K562 (cell line): ENCODE data around the gene ACOT13. TPM values are rescaled to one million over a fixed set of nuclear protein-coding genes. Genes with fewer than 3 reads are reported as not detected.

Experiments
- ATAC-seq: fragments of 200-7000 bp; cut with Tn5 transposase; 3 replicates; pipeline ENCODE4 v1.9.1; 2020; ENCODE audit warnings: moderate library complexity
- Bru-seq: library from RNA; stranded (reverse); fragments of 400-500 nt; gene quantifications from one replicate; lab custom pipeline; 2021; lab: Mats Ljungman, UMichigan
- BruChase-seq, 2 experiments: library from RNA; stranded (reverse); fragments of 400-500 nt; gene quantifications; one replicate each; lab custom pipeline; 2021; lab: Mats Ljungman, UMichigan
- BruUV-seq: library from RNA; stranded (reverse); fragments of 400-500 nt; replicated peaks from 2 replicates; lab custom pipeline; 2021; lab: Mats Ljungman, UMichigan
- CTCF ChIA-PET: fragments of 300-600 bp; formaldehyde crosslinking; extraction: SDS; loops from one replicate; lab custom pipeline; 2021; ENCODE audit warnings: low intra/inter-chr PET ratio; lab: Yijun Ruan, JAX
- POLR2A ChIA-PET: fragments of 300-600, 350-650 bp; sonication (Branson Sonifier 250); formaldehyde crosslinking; extraction: SDS; loops from one replicate; lab custom pipeline; 2021; ENCODE audit warnings: antibody characterized with exemption, inconsistent platforms; lab: Yijun Ruan, JAX
- DNase-seq, 4 experiments: peaks; one replicate each; pipeline versions ENCODE4 v3.0.0 to v3.0.0-alpha.2; 2011 to 2018; ENCODE audit warnings: low spot score in 3 of 4, mixed read lengths in 3 of 4; ENCODE audit errors: extremely low read depth in 1 of 4
- FAIRE-seq: peaks from 2 replicates; lab custom pipeline; 2011; peaks lifted over from hg19 to GRCh38; lab: Jason Lieb, UNC
- H2AFZ ChIP-seq: 2 replicates; pipeline ENCODE4 v1.6.0; 2011; ENCODE audit warnings: low read depth, low read length, control low read depth, inconsistent platforms
- H3K27ac ChIP-seq: fragments of 200-600 bp; 3 replicates; pipeline ENCODE4 v1.8.0; 2011; ENCODE audit warnings: low read depth, mild to moderate bottlenecking, control low read depth, inconsistent platforms, low read length, moderate library complexity, mixed read lengths; ENCODE audit errors: extremely low read depth
- H3K27me3 ChIP-seq, 2 experiments: fragments of 300-600 bp in 1 of 2; 2 replicates in 1 of 2; 3 replicates in 1 of 2; pipeline versions ENCODE4 v1.6.0 to v1.8.0; 2011; ENCODE audit warnings: inconsistent platforms in 2 of 2, low read length in 2 of 2, mild to moderate bottlenecking in 1 of 2, mixed read lengths in 1 of 2, moderate library complexity in 1 of 2; ENCODE audit not compliant: control insufficient read depth in 2 of 2, insufficient read depth in 2 of 2
- H3K36me3 ChIP-seq: fragments of 300-600 bp; 3 replicates; pipeline ENCODE4 v1.8.0; 2011; ENCODE audit warnings: mild to moderate bottlenecking, low read length, inconsistent platforms; ENCODE audit not compliant: control insufficient read depth, insufficient read depth
- H3K4me1 ChIP-seq, 2 experiments: fragments of 200-600 bp in 1 of 2; replicated peaks in 1 of 2; 2 replicates in 1 of 2; 3 replicates in 1 of 2; pipeline versions ENCODE4 v1.5.1 to v1.8.0; 2011; ENCODE audit warnings: inconsistent platforms in 2 of 2, low read length in 2 of 2, mild to moderate bottlenecking in 1 of 2, mixed read lengths in 1 of 2, moderate library complexity in 1 of 2; ENCODE audit not compliant: control insufficient read depth in 2 of 2, insufficient read depth in 2 of 2
- H3K4me2 ChIP-seq: 2 replicates; pipeline ENCODE4 v1.6.1; 2011; ENCODE audit warnings: low read length, control low read depth, inconsistent platforms, mixed read lengths; ENCODE audit not compliant: insufficient read depth
- H3K4me3 ChIP-seq: fragments of 200-600 bp; sonication (generic), shearing (Covaris generic); 2 replicates; pipeline ENCODE4 v1.5.1; 2016; ENCODE audit warnings: control low read depth, inconsistent platforms
- H3K79me2 ChIP-seq: fragments of 200-600 bp; 3 replicates; pipeline ENCODE4 v1.8.0; 2011; ENCODE audit warnings: low read length, inconsistent platforms; ENCODE audit not compliant: control insufficient read depth, insufficient read depth
- H3K9ac ChIP-seq, 2 experiments: 2 replicates each; pipeline versions ENCODE4 v1.6.0 to v1.6.1; 2011; ENCODE audit warnings: low read depth in 2 of 2, low read length in 2 of 2, control low read depth in 1 of 2, inconsistent platforms in 1 of 2, mild to moderate bottlenecking in 1 of 2, mixed read lengths in 1 of 2; ENCODE audit not compliant: insufficient read depth in 1 of 2
- H3K9me1 ChIP-seq: one replicate; pipeline ENCODE4 v1.6.0; 2011; ENCODE audit warnings: inconsistent platforms, mild to moderate bottlenecking, low read length, moderate library complexity; ENCODE audit not compliant: control insufficient read depth, insufficient read depth
- H3K9me3 ChIP-seq: replicated peaks from 2 replicates; pipeline ENCODE4 v1.5.1; 2011; ENCODE audit warnings: low read depth, low read length, inconsistent platforms; ENCODE audit not compliant: control insufficient read depth, insufficient read depth
- H4K20me1 ChIP-seq: replicated peaks from 2 replicates; pipeline ENCODE4 v1.6.1; 2011; ENCODE audit warnings: low read length, inconsistent platforms, mixed read lengths; ENCODE audit not compliant: control insufficient read depth, insufficient read depth
- DNMT1 ChIP-seq: fragments of 450-650 bp; IDR thresholded peaks from 2 replicates; pipeline ENCODE4 v1.6.1; 2016; ENCODE audit warnings: antibody characterized with exemption, mild to moderate bottlenecking
- ELF1 ChIP-seq: fragments of 200-800 bp; sonication (Bioruptor generic); IDR thresholded peaks from 2 replicates; pipeline ENCODE4 v1.6.1; 2016; ENCODE audit warnings: missing genetic modification characterization, missing compliant biosample characterization
- HMGXB4 ChIP-seq: sonication (generic); formaldehyde crosslinking; IDR thresholded peaks from 2 replicates; pipeline ENCODE4 v1.8.1; 2023; ENCODE audit warnings: mild to moderate bottlenecking, missing genetic modification reagents
- POLR2H ChIP-seq: IDR thresholded peaks from 2 replicates; pipeline ENCODE4 v1.6.1; 2016; ENCODE audit warnings: missing genetic modification characterization, low read depth, mild to moderate bottlenecking, control low read depth, missing compliant biosample characterization, moderate library complexity
- RBM39 ChIP-seq: fragments of 200-400 bp; formaldehyde crosslinking; optimal IDR thresholded peaks from 2 replicates; pipeline ENCODE3; 2018; ENCODE audit warnings: low read depth, low read length
- RCOR1 ChIP-seq, 2 experiments: IDR thresholded peaks; 2 replicates each; pipeline ENCODE4 v1.6.1; 2012; ENCODE audit warnings: low read depth in 2 of 2, low read length in 2 of 2, borderline replicate concordance in 1 of 2, improper control_type of control experiment in 1 of 2
- SMAD2 ChIP-seq: fragments of 150-350 bp; IDR thresholded peaks from 2 replicates; pipeline ENCODE4 v1.6.1; 2014; ENCODE audit warnings: low read depth, mild to moderate bottlenecking, low read length
- USF1 ChIP-seq: sonication (generic); formaldehyde crosslinking; IDR thresholded peaks from 2 replicates; pipeline ENCODE4 v1.9.0; 2022; ENCODE audit warnings: mild to moderate bottlenecking, missing genetic modification reagents
- ZNF217 ChIP-seq: sonication (generic); formaldehyde crosslinking; IDR thresholded peaks from 2 replicates; pipeline ENCODE4 v1.8.0; 2022; ENCODE audit warnings: mild to moderate bottlenecking, missing genetic modification reagents
- ZNF3 ChIP-seq: fragments of 250-450 bp; sonication (Bioruptor Pico); IDR thresholded peaks from 2 replicates; pipeline ENCODE4 v1.5.0; 2021; ENCODE audit warnings: mild to moderate bottlenecking, moderate library complexity
- WGBS: fragments of 100-300 bp; shearing (Covaris generic); methylation state at CpG from one replicate; pipeline ENCODE4 v1.1.6; 2016; ENCODE audit warnings: low coverage, mixed read lengths; ENCODE audit not compliant: insufficient coverage; ENCODE audit errors: missing lambda C conversion rate; 5-methylcytosine and 5-hydroxymethylcytosine counted together
- in situ Hi-C: fragments of 300-500 bp; cut with MboI; formaldehyde crosslinking; loops from 4 replicates; pipeline ENCODE4 v1.15.0; 2018; ENCODE audit warnings: inconsistent platforms, mixed read lengths
- intact Hi-C: fragments of 100-400 bp; cut with micrococcal nuclease; formaldehyde crosslinking; loops from 2 replicates; pipeline ENCODE4 v1.14.2; 2022
- long read RNA-seq, 3 experiments: library from polyadenylated mRNA in 2 of 3; library from RNA in 1 of 3; unstranded in 2 of 3; stranded (forward) in 1 of 3; transcript quantifications; one replicate each; pipeline ENCODE4 v2.0.0, GENCODE V29; 2019 to 2022
- polyA minus RNA-seq, 3 experiments: library from RNA; depleted of rRNA, polyadenylated mRNA; stranded (reverse); fragments of >200 nt; gene quantifications; 2 replicates each; pipeline ENCODE4 v1.2.3, GENCODE V29; 2011
- polyA plus RNA-seq, 8 experiments: library from polyadenylated mRNA; depleted of rRNA in 4 of 8; stranded (reverse) in 5 of 8; unstranded in 3 of 8; fragments of >200 nt; fragmentation: Nextera tagmentation in 2 of 8; fragmentation: Illumina TruSeq in 1 of 8; extraction: Ambion mirVana in 2 of 8; extraction: Trizol in 1 of 8; gene quantifications; 2 replicates each; pipeline versions ENCODE4 v1.2.1 to v1.2.3, GENCODE V29; 2011 to 2014; ENCODE audit warnings: inconsistent platforms in 1 of 8, missing spikeins in 1 of 8
- total RNA-seq, 7 experiments: library from RNA; depleted of rRNA in 6 of 7; stranded (reverse); fragments of >200 nt in 6 of 7; fragmentation: Illumina TruSeq in 2 of 7; extraction: Trizol in 2 of 7; gene quantifications; 2 replicates each; pipeline versions ENCODE4 v1.2.1 to v1.2.3, GENCODE V29; 2011 to 2021; ENCODE audit warnings: low replicate concordance in 1 of 7
- TF ChIP-seq, protein P1 (sequence below), 3 experiments: fragments of 200-800 bp in 1 of 3; sonication (Bioruptor generic) in 1 of 3; sonication (generic) in 1 of 3; formaldehyde crosslinking in 1 of 3; IDR thresholded peaks; 2 replicates each; pipeline versions ENCODE4 v1.6.1 to v1.8.0; 2016 to 2022; ENCODE audit warnings: mild to moderate bottlenecking in 2 of 3, missing compliant biosample characterization in 2 of 3, missing genetic modification characterization in 2 of 3, missing genetic modification reagents in 1 of 3

ACOT13 gene
- total RNA-seq (2011; cell fraction: chromatin; rRNA removed; ENCODE audit: low replicate concordance): 4.4 and 16.0 TPM in 2 replicates
- total RNA-seq (2011; cell fraction: nucleolus; rRNA removed): 4.3 TPM in 2 replicates
- 6.1 and 11.8 TPM in 2 replicates for total RNA-seq (2011; cell fraction: nucleoplasm; rRNA removed)
- total RNA-seq (2014; rRNA removed): 14.1 and 20.9 TPM in 2 replicates
- 65.7 and 75.7 TPM in 2 replicates for total RNA-seq (2014; rRNA removed; fragmentation: Illumina TruSeq; extraction: Trizol)
- total RNA-seq (2015; rRNA removed; fragmentation: Illumina TruSeq; extraction: Trizol): 46.3 and 49.2 TPM in 2 replicates
- total RNA-seq (2021): 57.9 and 58.1 TPM in 2 replicates
- 99.7 and 129 TPM in 2 replicates for polyA plus RNA-seq (2011; rRNA removed)
- polyA plus RNA-seq (2011; cell fraction: cytosol; rRNA removed): 24.7 and 40.8 TPM in 2 replicates
- polyA plus RNA-seq (2011; cell fraction: nucleus; rRNA removed): 11.4 and 19.8 TPM in 2 replicates
- polyA plus RNA-seq (2012): 54.7 and 56.0 TPM in 2 replicates
- polyA plus RNA-seq (2014; fragmentation: Illumina TruSeq; extraction: Trizol): 72.2 and 82.8 TPM in 2 replicates
- polyA plus RNA-seq (2014; fragmentation: Nextera tagmentation; extraction: Ambion mirVana): 100 to 1,000 TPM; 106 to 127 TPM
- polyA plus RNA-seq (2014; rRNA removed): 37.6 and 40.4 TPM in 2 replicates
- 48.9 and 54.5 TPM in 2 replicates for polyA minus RNA-seq (2011; rRNA and poly(A)+ RNA removed)
- polyA minus RNA-seq (2011; cell fraction: cytosol; rRNA and poly(A)+ RNA removed): 13.7 and 18.1 TPM in 2 replicates
- polyA minus RNA-seq (2011; cell fraction: nucleus; rRNA and poly(A)+ RNA removed): 3.6 and 6.2 TPM in 2 replicates
- percentile 67 among the genes with signal in this experiment for Bru-seq, nascent RNA
- BruChase-seq, experiment 1, labeled RNA remaining after a 2-hour chase: percentile 67 among the genes with signal in this experiment
- BruChase-seq, experiment 2, labeled RNA remaining after a 6-hour chase: percentile 61 among the genes with signal in this experiment
- long read RNA-seq, experiment 1, full-length matches to known transcripts: 113 of 164 reads
- long read RNA-seq, experiment 1, partial matches to known transcripts: 50 of 164 reads
- long read RNA-seq, experiment 1, other reads (novel, unspliced or antisense): 1 of 164 reads
- long read RNA-seq, experiment 2, full-length matches to known transcripts: 71 of 83 reads
- long read RNA-seq, experiment 2, partial matches to known transcripts: 2 of 83 reads
- long read RNA-seq, experiment 2, other reads (novel, unspliced or antisense): 10 of 83 reads
- long read RNA-seq, experiment 3, full-length matches to known transcripts: 85 of 90 reads
- long read RNA-seq, experiment 3, partial matches to known transcripts: 0 of 90 reads
- long read RNA-seq, experiment 3, other reads (novel, unspliced or antisense): 5 of 90 reads

DNA sequence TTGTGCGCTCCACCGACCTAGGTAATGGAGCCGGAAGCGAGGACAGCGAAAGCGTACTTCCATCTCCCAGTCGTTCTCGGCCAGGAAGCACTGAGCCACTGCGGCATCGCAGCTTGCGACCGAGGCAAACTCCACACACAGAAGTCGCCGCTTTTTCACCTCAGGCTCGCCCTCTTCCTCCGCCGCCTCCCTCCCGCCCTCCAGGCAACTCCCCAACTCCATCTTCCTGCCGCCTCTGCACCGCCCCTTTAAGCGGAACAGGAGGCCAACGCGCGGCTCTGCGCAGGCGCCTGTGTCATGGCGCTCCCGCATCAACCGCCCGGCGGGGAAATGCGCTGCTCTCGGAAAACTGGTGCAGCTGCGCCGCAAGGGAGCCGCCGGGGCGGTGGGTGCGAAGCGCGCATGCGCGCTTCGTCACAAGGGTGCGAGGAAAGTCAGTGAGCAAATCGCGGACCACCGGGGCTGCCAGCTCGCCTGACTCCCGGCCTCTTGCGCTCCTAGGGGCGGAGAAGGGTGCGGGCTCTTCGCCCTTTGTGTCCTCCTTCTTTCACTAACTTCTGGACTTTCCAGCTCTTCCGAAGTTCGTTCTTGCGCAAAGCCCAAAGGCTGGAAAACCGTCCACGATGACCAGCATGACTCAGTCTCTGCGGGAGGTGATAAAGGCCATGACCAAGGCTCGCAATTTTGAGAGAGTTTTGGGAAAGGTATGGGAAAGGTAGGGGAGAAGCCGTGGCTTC lies at the start of gene ACOT13, which contains the start of gene TDP2:
ACOT13 (plus strand) TSS at position 437 of the 737 bp plus-strand sequence; CDS start at position 624, 187 bp downstream.
TDP2 (minus strand) TSS at position 259 of the 737 bp plus-strand sequence; CDS start at position 222, 37 bp downstream.
- peak within 1 kb of the TSS; percentile 95 for H3K4me2 ChIP-seq
- H4K20me1 ChIP-seq: no peaks in the 10 kb centered on the region
- ATAC-seq (peak; percentile 91), FAIRE-seq (peak; percentile 89), DNase-seq (peak; percentile 97 to 100 (median 98))
- peak within 1 kb of the TSS; percentile 91 for H3K27ac ChIP-seq
- H3K9me1 ChIP-seq: no peaks in the 10 kb centered on the region
- H3K4me3 ChIP-seq: peak within 1 kb of the TSS; percentile 63
- ChIA-PET POLR2A (interaction anchor here (0.5 to 2.8 kb wide), 13 partner anchors 8 to 425 kb away, joined by 3 to 22 read pairs (median 4); partner anchors contain the start of genes C6orf62 and KIAA0319), CTCF (interaction anchor here (0.8 kb wide), 1 partner anchor 86 kb away, joined by 5 read pairs; no protein-coding TSS in a partner anchor)
- peak within 1 kb of the TSS; percentile 96 to 99 for H3K9ac ChIP-seq
- H3K4me1 ChIP-seq: peaks cover 8 to 12% of the 10 kb centered on the region in 2 experiments; a peak in 4 of 5 replicates
- peaks cover 60% of the 10 kb centered on the region for H3K79me2 ChIP-seq
- peaks cover 38% of the 10 kb centered on the region for H3K36me3 ChIP-seq
- 0 out of 2 replicates have a peak, but pooled peaks cover 3% of the 10 kb centered on the region for H3K9me3 ChIP-seq
- H2AFZ ChIP-seq: peak within 1 kb of the TSS; percentile 96
- BruUV-seq: no TSS peak
- 1% methylated on average over 62 of the region's 62 CpGs for WGBS
- intact Hi-C loops: loop anchor here (2.0 kb wide), 2 partner anchors 52 to 84 kb away; partner anchors contain the start of gene C6orf62
- no peaks in the 10 kb centered on the region for H3K27me3 ChIP-seq
- in situ Hi-C loops: no loop called here
- no peak; the same call in 1 of the 2 replicates for TF ChIP-seq USF1 (CRISPR knock-in tag)
- TF ChIP-seq HMGXB4 (CRISPR knock-in tag): peak; percentile 88
- TF ChIP-seq ZNF217 (CRISPR knock-in tag): no peak
- peak; percentile 89 for TF ChIP-seq ELF1 (tag)
- TF ChIP-seq DNMT1: 0 out of 2 replicates have a peak, but pooled peaks have one; percentile 9
- peak; percentile 83 for TF ChIP-seq POLR2H (tag)
- peak; percentile 8 to 82; a peak in 2 of 4 replicates for TF ChIP-seq RCOR1 (IDR thresholded peaks at IDR 0.05; ENCODE audit: borderline replicate concordance in 1 of 2, low read depth in 2 of 2, low read length in 2 of 2)
- peak; percentile 88 for TF ChIP-seq RBM39
- TF ChIP-seq SMAD2: no peak
- TF ChIP-seq ZNF3: no peak
- TF ChIP-seq, protein P1, sequence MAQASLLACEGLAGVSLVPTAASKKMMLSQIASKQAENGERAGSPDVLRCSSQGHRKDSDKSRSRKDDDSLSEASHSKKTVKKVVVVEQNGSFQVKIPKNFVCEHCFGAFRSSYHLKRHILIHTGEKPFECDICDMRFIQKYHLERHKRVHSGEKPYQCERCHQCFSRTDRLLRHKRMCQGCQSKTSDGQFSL (CRISPR knock-in tag; IDR thresholded peaks at IDR 0.05): no peak
- TF ChIP-seq, protein P1 (tag; IDR thresholded peaks at IDR 0.05): no peak
